NT2/D1 (cell line): ENCODE measurements around the gene UCKL1.

Source experiments
- DNase-seq: peaks from one replicate; pipeline ENCODE4 v3.0.0-alpha.2; 2011; ENCODE audit warnings: low read depth, low spot score
- H3K27me3 ChIP-seq: 2 replicates; pipeline ENCODE4 v1.6.0; 2011; ENCODE audit warnings: mild to moderate bottlenecking; ENCODE audit not compliant: insufficient read length, insufficient read depth
- H3K36me3 ChIP-seq: 2 replicates; pipeline ENCODE4 v1.6.1; 2011; ENCODE audit warnings: mild to moderate bottlenecking, low read length, mixed read lengths; ENCODE audit not compliant: insufficient read depth, insufficient read length
- H3K4me1 ChIP-seq: 2 replicates; pipeline ENCODE4 v1.5.1; 2011; ENCODE audit not compliant: insufficient read depth, insufficient read length
- H3K4me3 ChIP-seq: 2 replicates; pipeline ENCODE4 v1.5.1; 2011; ENCODE audit warnings: low read depth; ENCODE audit not compliant: insufficient read length
- H3K9ac ChIP-seq: 2 replicates; pipeline ENCODE4 v1.6.0; 2011; ENCODE audit warnings: low read depth; ENCODE audit not compliant: insufficient read length
- H3K9me3 ChIP-seq: 2 replicates; pipeline ENCODE4 v1.5.1; 2011; ENCODE audit warnings: mild to moderate bottlenecking, low read length; ENCODE audit not compliant: insufficient read depth
- SUZ12 ChIP-seq: IDR thresholded peaks from 2 replicates; pipeline ENCODE4 v1.6.1; 2011; ENCODE audit not compliant: insufficient read length, insufficient read depth; ENCODE audit errors: extremely low read depth
- YY1 ChIP-seq: IDR thresholded peaks from 2 replicates; pipeline ENCODE4 v1.6.1; 2011; ENCODE audit not compliant: insufficient read length, insufficient read depth
- ZNF274 ChIP-seq: IDR thresholded peaks from 2 replicates; pipeline ENCODE4 v1.6.1; 2011; ENCODE audit warnings: mild to moderate bottlenecking, low read depth, low read length

Gene UCKL1

DNA sequence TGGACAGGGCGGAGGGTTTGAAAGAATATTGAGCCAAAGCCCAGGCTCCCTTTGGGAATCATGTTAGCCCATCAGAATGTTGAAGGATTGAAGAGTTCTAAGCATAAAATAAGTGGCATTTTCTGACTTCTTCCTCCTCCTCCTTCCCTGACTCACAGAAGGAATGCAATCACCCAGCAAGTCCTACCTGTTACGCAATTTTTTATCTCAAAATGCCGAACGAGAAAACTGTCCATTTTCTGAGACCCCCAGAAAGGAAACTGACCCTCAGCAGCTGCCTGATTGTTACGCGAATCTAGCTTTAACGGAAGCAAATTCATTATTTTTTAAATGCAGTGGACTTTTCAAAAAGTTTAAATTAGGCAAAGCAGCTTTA is 66.0 kb downstream of the UCKL1 start:
- Histone ChIP-seq H3K4me3 (no peak overlapping the region), H3K4me1 (peaks cover 8% of the 10 kb centered on the region), H3K9ac (no peak overlapping the region), H3K27me3 (no peaks in the 10 kb centered on the region), H3K9me3 (no peaks in the 10 kb centered on the region), H3K36me3 (peaks cover 66% of the 10 kb centered on the region)
- no peak for DNase-seq
- TF ChIP-seq ZNF274 = no peak
- TF ChIP-seq SUZ12 = no peak
- TF ChIP-seq YY1 = no peak
